NCI-H2081 (cell line): Measurements from ENCODE around the gene SLC6A11.

Source experiments
- DNase-seq, 2 experiments: peaks; one replicate each; lab custom pipeline; 2025; lab: John Stamatoyannopoulos, UW

The SLC6A11 gene

GRCh38 chr3:10981031-10981430, 165.0 kb downstream of the SLC6A11 start:
- DNase-seq: no peak

GRCh38 chr3:10981961-10982360, 165.9 kb downstream of the SLC6A11 start:
- no peak for DNase-seq

GRCh38 chr3:10982782-10983181, 166.8 kb downstream of the SLC6A11 start:
- DNase-seq: no peak

- peak in 1 of 2 experiments; percentile 42 for DNase-seq
Measured at GRCh38 chr3:10983219-10983916, 167.3 kb downstream of the SLC6A11 start.

- no peak for DNase-seq
Measured at GRCh38 chr3:10984371-10984896, 168.4 kb downstream of the SLC6A11 start.

GRCh38 chr3:10985181-10985580, 169.2 kb downstream of the SLC6A11 start:
- no peak for DNase-seq

- no peak for DNase-seq
Measured at GRCh38 chr3:10986592-10986991, 170.6 kb downstream of the SLC6A11 start.

- DNase-seq: no peak
Measured at GRCh38 chr3:10988001-10988665, 172.1 kb downstream of the SLC6A11 start.

GRCh38 chr3:10988991-10989484, 173.0 kb downstream of the SLC6A11 start:
- no peak for DNase-seq
